Heart left ventricle (tissue), 16 donors: ENCODE results near the gene VWC2L. TPM values are rescaled to one million over a fixed set of nuclear protein-coding genes. Genes with fewer than 3 reads are reported as not detected.

Experiments
- ATAC-seq, 4 donors: fragments of 200-7000 bp; cut with Tn5 transposase; one replicate each; pipeline ENCODE4 v1.9.1; 2020 to 2022; ENCODE audit warnings: moderate library complexity in 4 of 4, mild to moderate bottlenecking in 3 of 4, moderate number of reproducible peaks in 1 of 4
- DNase-seq, 5 donors: peaks; one replicate each; pipeline ENCODE4 v3.0.0-alpha.2; 2020
- H3K27ac ChIP-seq, 12 donors: fragments of 200-600 bp; sonication (generic) in 4 of 12; one replicate each; pipeline versions ENCODE4 v1.5.0 to v1.8.0; 2016 to 2022; ENCODE audit warnings: mild to moderate bottlenecking in 2 of 12
- H3K27me3 ChIP-seq, 9 donors: fragments of 200-600 bp; sonication (generic) in 2 of 9; one replicate each; pipeline versions ENCODE4 v1.5.1 to v1.8.0; 2016 to 2022; ENCODE audit warnings: mild to moderate bottlenecking in 3 of 9
- H3K36me3 ChIP-seq, 9 donors: fragments of 200-600 bp; sonication (generic) in 2 of 9; one replicate each; pipeline versions ENCODE4 v1.5.0 to v1.8.0; 2018 to 2022; ENCODE audit warnings: mild to moderate bottlenecking in 2 of 9
- H3K4me1 ChIP-seq, 12 donors: fragments of 200-600 bp; sonication (generic) in 4 of 12; one replicate each; pipeline versions ENCODE4 v1.5.0 to v1.8.0; 2016 to 2022; ENCODE audit warnings: mild to moderate bottlenecking in 3 of 12
- H3K4me3 ChIP-seq, 12 donors: fragments of 200-600 bp; sonication (generic) in 4 of 12; one replicate each; pipeline versions ENCODE4 v1.5.0 to v1.8.0; 2017 to 2022; ENCODE audit warnings: mild to moderate bottlenecking in 9 of 12, moderate library complexity in 4 of 12
- H3K9me3 ChIP-seq, 12 donors: fragments of 200-600 bp; sonication (generic) in 4 of 12; one replicate each; pipeline versions ENCODE4 v1.5.0 to v1.8.0; 2016 to 2022; ENCODE audit warnings: mild to moderate bottlenecking in 1 of 12
- CTCF ChIP-seq, 12 donors: fragments of 200-600 bp; sonication (generic) in 4 of 12; IDR thresholded peaks; one replicate each; pipeline versions ENCODE4 v1.5.0 to v1.8.0; 2018 to 2022; ENCODE audit warnings: antibody characterized with exemption in 12 of 12, mild to moderate bottlenecking in 5 of 12
- POLR2A ChIP-seq, 2 donors: fragments of 450-650 bp; IDR thresholded peaks; one replicate each; pipeline ENCODE4 v1.6.1; 2017; ENCODE audit warnings: antibody characterized with exemption in 2 of 2, mild to moderate bottlenecking in 2 of 2, moderate library complexity in 2 of 2
- WGBS, 4 donors: extraction: QIAGEN DNeasy Blood & Tissue Kit in 2 of 4; methylation state at CpG; one replicate each; pipeline versions ENCODE4 v1.1.5 to v1.1.7; 2013 to 2018; 5-methylcytosine and 5-hydroxymethylcytosine counted together
- intact Hi-C, 10 donors: fragments of 100-400 bp; cut with DNase I; formaldehyde crosslinking; loops; one replicate each; pipeline versions ENCODE4 v1.11.1 to v1.14.2; 2022
- polyA plus RNA-seq, 2 donors: library from polyadenylated mRNA; stranded (reverse); fragments of 200-250 nt; gene quantifications; one replicate each; pipeline ENCODE4 v1.2.3, GENCODE V29; 2013
- total RNA-seq, 9 donors: library from RNA; depleted of rRNA in 2 of 9; stranded (reverse); fragments of >200 nt in 2 of 9; fragmentation: NEBNext Ultra II Directional in 3 of 9; extraction: Animal tissue kit (Norgen Biotek cat#: 25700) in 3 of 9; gene quantifications; one replicate each; pipeline versions ENCODE4 v1.1.0 to v1.2.4, GENCODE V29; 2016 to 2023
- donor health status: ischemic (EF 13 %, LVEDD 7.1; RV severe dilation, severe dysfunction).
- donor health status: healthy with polysubstance abuse.
- donor health status: DM: no; HTN: yes; CAD: no.
- donor health status: DM: no; HTN: no; CAD: no.
- donor health status: ischemic (EF 25% LVEDD 6.9; RV normal size, moderate dysfunction).
- donor health status: ischemic (EF 25% LVEDD 5.7; RV mildly dilated, moderate dysfunction).
- donor health status: healthy.
- donor health status: DM: yes; HTN: yes; CAD: no.
- donor health status: ischemic (EF 35%, LVEDD 5.7; RV mildly dilated, moderate dysfunction).
- donor health status: nonischemic (EF 11% LVEDD 7.7; RV severe dilation, severe dysfunction).
- donor health status: DM: yes; HTN: yes; CAD: no.
- donor health status: PGD.
- donor health status: ischemic (EF 29% LVEDD 5.4; RV normal size, mild dysfunction).
- donor health status: nonischemic (EF 23%, LVEDD 6.1; RV moderate dilation, normal function).

Gene VWC2L
- total and polyA plus RNA-seq, 11 donors, result 0.13 TPM; not detected in 10

GRCh38 chr2:214543386-214543955, 132.6 kb downstream of the VWC2L start:
- DNase-seq (no peak), ATAC-seq (no peak)
- Histone ChIP-seq H3K4me1 (peaks cover 0 to 4% (median 0%) of the 10 kb centered on the region in 12 donors), H3K9me3 (no peaks in the 10 kb centered on the region), H3K27me3 (no peaks in the 10 kb centered on the region), H3K36me3 (no peaks in the 10 kb centered on the region), H3K27ac (no peak overlapping the region), H3K4me3 (no peak overlapping the region)
- 65 to 72% (median 67%) methylated on average over 2 of the region's 2 CpGs for WGBS, 4 donors
- intact Hi-C loops, result no loop called here
- no peak for TF ChIP-seq CTCF (IDR thresholded peaks at IDR 0.05)

GRCh38 chr2:214545898-214546542, 135.2 kb downstream of the VWC2L start:
- intact Hi-C loops, result no loop called here
- Histone ChIP-seq H3K4me3 (no peak overlapping the region), H3K36me3 (no peaks in the 10 kb centered on the region), H3K9me3 (no peaks in the 10 kb centered on the region), H3K4me1 (peaks cover 0 to 4% (median 0%) of the 10 kb centered on the region in 12 donors), H3K27me3 (no peaks in the 10 kb centered on the region), H3K27ac (no peak overlapping the region)
- no peak for ATAC-seq
- 45 to 68% (median 49%) methylated on average over 1 of the region's 1 CpG for WGBS, 4 donors
- no peak for DNase-seq
- TF ChIP-seq POLR2A (IDR thresholded peaks at IDR 0.05) (no peak), CTCF (IDR thresholded peaks at IDR 0.05) (no peak)

- 58 to 75% (median 62%) methylated on average over 3 of the region's 3 CpGs for WGBS, 4 donors
- ATAC-seq (no peak), DNase-seq (no peak)
- H3K4me3 ChIP-seq, result no peak overlapping the region
- intact Hi-C loops, result no loop called here
- TF ChIP-seq CTCF (IDR thresholded peaks at IDR 0.05) (no peak), POLR2A (IDR thresholded peaks at IDR 0.05) (no peak)
- H3K27me3 ChIP-seq, result no peaks in the 10 kb centered on the region
- H3K9me3 ChIP-seq, result no peaks in the 10 kb centered on the region
- H3K36me3 ChIP-seq, result no peaks in the 10 kb centered on the region
- no peaks in the 10 kb centered on the region for H3K4me1 ChIP-seq
- H3K27ac ChIP-seq, result no peak overlapping the region
Measured at GRCh38 chr2:214547931-214548330, 137.1 kb downstream of the VWC2L start.

- Histone ChIP-seq H3K4me1 (no peaks in the 10 kb centered on the region), H3K4me3 (no peak overlapping the region), H3K27ac (no peak overlapping the region), H3K27me3 (no peaks in the 10 kb centered on the region), H3K9me3 (no peaks in the 10 kb centered on the region), H3K36me3 (no peaks in the 10 kb centered on the region)
- ATAC-seq (no peak), DNase-seq (no peak)
- TF ChIP-seq CTCF (IDR thresholded peaks at IDR 0.05), result no peak
- no peak for TF ChIP-seq POLR2A (IDR thresholded peaks at IDR 0.05)
- intact Hi-C loops, result no loop called here
- 78 to 85% (median 84%) methylated on average over 2 of the region's 2 CpGs for WGBS, 4 donors
Measured at GRCh38 chr2:214549946-214550345, 139.1 kb downstream of the VWC2L start.
